Measurements from ENCODE around the gene PRR18.

PRR18 gene

DNA sequence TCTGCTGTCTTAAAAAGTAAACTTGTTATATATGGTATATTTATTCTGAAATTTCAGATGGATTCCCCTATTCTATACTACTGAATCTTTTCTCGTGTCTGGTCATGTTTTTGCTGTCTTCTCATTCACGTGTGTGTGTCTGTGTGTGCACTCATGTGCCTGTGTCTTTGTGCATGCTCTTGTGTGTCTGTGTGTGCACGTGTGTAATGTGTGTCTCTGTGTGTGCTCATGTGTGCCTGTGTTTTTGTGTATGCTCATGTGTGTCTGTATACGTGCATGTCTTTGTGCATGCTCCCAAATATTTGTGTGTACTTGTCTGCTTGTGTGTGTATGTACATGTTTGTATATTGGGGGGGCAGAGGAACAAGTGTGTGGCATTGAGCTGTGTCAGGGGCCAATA lies 34.0 kb downstream of the PRR18 start:
- DNase-seq: no peak

GRCh38 chr6:166271376-166271765 lies 36.8 kb downstream of the PRR18 start:
- no peak for DNase-seq

- DNase-seq: no peak
Observed at GRCh38 chr6:166270706-166271375, 37.4 kb downstream of the PRR18 start.

DNA sequence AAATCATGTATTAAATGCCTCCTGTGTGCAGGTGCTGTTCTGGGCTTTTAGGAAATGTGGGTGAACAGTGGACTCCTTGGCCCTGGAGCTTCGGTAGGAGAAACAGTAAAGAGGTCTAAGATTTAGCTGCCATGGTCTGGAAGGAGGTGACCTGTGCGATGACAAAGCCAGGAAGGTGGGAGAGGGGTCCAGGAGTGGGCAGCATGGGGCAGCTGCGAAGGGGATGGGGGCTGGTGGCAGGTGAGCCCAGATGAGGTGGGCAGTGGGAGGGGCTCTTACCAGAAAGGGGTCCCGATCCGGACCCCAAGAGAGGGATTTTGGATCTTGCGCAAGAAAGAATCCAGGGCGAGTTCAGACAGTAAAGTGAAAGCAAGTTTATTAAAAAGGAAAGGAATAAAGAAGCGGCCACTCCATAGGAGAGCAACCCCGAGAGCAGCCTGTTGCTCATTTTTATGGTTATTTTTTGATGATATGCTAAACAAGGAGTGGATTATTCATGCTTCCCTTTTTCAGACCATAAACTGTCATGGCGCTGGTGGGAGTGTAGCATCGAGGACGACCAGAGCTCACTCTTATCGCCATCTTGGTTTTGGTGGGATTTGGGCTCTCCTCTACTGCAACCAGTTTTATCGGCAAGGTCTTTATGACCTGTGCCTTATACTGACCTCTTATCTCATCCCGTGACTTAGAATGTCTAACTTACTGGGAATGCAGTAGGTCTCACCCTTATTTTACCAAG lies 38.7 kb downstream of the PRR18 start:
- no peak for DNase-seq

DNA sequence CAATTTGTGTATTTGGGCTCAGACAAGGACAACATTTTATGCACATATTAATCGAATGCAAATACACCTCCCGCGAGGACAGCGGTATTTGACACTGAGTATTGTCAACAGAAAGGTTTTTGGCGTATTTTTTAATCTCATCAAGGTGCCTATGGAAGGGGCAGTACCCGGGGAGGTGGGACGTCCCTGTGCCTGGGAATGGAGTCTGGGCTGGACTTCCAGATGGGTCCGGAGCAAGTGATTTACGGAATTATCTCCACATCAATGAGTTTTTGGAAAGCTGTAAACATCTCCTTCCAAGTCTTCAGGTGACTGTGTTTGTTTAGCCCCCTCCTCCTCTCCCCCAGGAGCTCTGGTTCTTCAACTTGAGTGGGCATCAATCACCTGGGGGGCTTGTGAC lies 39.8 kb downstream of the PRR18 start:
- DNase-seq: no peak

DNA sequence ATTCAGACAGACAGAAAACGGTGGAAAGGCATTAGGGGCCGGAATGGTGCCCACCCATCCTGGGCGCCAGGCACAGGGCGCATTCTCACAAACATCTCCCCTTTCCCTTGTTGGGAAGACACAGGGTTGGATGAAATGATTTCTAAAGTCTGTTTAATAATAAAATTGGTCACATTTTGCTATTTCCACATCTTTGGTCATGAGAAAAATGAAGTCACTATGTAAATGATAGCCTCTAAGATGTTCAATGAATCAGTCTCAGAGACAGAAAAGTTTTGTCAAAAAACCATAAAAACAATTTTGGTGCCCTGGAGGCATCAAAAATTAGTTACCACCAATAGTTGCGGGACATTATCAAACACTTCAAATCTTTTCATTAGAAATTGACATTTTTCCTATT lies 40.7 kb downstream of the PRR18 start:
- DNase-seq: no peak

DNA sequence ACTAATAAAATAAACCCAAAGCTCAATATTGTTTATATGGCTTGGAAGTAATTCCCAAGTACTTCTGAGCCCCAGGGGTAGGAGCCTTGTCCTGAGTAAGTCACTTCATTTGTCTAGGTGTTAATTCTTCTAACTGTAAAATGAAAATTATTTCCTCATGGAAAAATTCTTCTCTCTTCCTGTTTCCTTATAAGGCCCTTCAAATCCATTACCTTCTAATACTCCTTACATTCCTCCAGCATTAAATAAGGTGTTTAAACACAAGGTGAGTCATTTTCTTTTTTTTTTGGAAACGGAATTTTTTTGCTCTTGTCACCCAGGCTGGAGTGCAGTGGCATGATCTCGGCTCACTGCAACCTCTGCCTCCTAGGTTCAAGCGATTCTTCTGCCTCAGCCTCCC lies 41.9 kb downstream of the PRR18 start:
- no peak for DNase-seq

DNA sequence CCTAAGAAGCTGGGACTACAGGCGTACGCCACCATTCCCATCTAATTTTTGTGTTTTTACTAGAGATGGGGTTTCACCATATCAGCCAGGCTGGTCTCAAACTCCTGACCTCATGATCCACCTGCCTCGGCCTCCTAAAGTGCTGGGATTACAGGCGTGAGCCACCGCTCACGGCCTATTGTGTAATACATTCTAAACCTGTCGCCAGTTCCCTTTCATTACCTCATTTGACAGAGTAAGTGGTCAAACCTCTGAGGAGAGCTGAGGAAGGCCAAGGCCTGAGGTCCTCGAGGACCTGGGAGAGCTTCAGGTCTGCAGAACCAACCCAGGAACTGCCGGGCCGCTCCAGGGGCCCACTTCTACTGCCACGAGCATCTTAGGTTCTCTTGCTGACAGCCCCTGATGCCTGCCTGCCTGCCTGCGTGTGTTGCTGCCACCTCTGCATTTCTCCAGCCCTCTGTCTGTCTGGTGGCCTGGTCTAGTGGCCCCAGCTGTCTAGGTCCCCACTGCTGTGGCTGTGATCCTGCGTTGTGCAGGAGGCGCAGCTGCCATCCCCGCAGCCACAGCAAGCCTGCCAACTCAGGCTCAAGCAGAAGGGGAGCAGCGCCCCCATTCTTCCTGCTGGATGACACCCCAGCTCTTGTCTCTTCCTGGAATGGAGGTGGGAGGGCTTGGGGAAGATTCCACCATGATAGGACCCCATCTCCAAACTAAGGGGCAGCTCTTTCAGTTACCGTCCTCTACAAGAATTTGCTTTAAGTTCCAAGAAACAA lies 45.3 kb downstream of the PRR18 start:
- no peak for DNase-seq

- DNase-seq: no peak
Observed at GRCh38 chr6:166259296-166259977, 48.8 kb downstream of the PRR18 start.

GRCh38 chr6:166258854-166259276 lies 49.3 kb downstream of the PRR18 start:
- peak; percentile 32 for DNase-seq

GRCh38 chr6:166257911-166258318 lies 50.3 kb downstream of the PRR18 start:
- DNase-seq: no peak
